Body of pancreas (tissue), 4 donors: ENCODE measurements around the gene ZNF324B.

ENCODE experiments used
- POLR2A ChIP-seq, 3 donors: fragments of 450-650 bp; IDR thresholded peaks; one replicate each; pipeline ENCODE4 v1.6.1; 2016; ENCODE audit warnings: antibody characterized with exemption in 3 of 3, mild to moderate bottlenecking in 2 of 3
- TF ChIP-seq, protein P1 (sequence below), 7 experiments: fragments of 450-650 bp in 4 of 7; fragments of 200-600 bp in 3 of 7; sonication (generic) in 3 of 7; IDR thresholded peaks; one replicate each; pipeline ENCODE4 v1.5.1; 2016 to 2019; ENCODE audit warnings: antibody characterized with exemption in 7 of 7

DNA sequence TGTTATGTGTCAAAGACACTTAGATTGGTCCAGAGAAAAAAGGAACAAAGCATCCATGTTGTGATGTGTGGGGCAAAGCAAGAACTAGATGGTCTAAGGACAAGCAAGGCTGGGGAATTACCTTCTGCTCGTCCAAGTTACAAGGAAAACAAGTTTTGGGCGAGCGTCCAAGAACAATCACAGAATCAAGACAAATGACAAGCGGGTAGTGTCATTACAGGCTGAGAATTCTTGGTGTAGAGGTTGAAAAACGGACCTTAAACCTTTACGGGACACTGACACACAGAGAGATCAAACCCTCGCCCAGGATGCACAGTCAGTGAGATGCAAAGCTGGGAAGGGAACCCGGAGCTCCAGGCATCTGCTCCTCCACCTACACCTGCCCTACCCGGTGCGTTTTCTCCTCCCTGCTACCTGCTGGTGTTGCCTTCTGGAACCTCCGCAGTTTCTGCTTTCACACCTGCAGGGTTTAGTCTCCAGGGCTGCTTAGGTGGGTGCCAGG, 515 bp upstream of the ZNF324B start:
- TF ChIP-seq, protein P1, sequence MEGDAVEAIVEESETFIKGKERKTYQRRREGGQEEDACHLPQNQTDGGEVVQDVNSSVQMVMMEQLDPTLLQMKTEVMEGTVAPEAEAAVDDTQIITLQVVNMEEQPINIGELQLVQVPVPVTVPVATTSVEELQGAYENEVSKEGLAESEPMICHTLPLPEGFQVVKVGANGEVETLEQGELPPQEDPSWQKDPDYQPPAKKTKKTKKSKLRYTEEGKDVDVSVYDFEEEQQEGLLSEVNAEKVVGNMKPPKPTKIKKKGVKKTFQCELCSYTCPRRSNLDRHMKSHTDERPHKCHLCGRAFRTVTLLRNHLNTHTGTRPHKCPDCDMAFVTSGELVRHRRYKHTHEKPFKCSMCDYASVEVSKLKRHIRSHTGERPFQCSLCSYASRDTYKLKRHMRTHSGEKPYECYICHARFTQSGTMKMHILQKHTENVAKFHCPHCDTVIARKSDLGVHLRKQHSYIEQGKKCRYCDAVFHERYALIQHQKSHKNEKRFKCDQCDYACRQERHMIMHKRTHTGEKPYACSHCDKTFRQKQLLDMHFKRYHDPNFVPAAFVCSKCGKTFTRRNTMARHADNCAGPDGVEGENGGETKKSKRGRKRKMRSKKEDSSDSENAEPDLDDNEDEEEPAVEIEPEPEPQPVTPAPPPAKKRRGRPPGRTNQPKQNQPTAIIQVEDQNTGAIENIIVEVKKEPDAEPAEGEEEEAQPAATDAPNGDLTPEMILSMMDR (IDR thresholded peaks at IDR 0.05), result no peak
- no peak for TF ChIP-seq POLR2A (IDR thresholded peaks at IDR 0.05)
